ENCODE measurements around the gene DUSP1. TPM values are rescaled to one million over a fixed set of nuclear protein-coding genes. Genes with fewer than 3 reads are reported as not detected.

The DUSP1 gene
- total and polyA plus RNA-seq, 2 of the 13 experiments (the other 11 are each of a cell fraction or from before 2014, with no cell fraction given), result 27.1 to 55.5 TPM

DNA sequence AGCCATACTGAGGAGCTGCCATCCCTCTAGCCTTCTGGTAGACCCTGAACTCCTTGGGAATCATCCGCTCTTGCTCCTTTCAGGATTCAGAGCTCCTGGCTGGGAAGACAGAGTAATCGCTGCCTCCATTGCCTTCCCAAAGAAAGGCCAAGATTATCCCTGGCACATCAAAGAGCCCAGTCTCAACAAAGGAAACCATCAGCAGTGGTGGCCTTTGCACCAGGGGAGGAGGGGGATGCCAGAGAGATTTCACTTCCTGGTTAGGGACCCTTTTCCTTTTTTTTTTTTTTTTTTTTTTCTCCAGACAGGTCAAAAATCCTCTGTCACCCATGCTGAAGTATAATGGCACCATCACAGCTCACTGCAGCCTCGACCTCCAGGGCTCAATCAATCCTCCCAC, 47.1 kb upstream of the DUSP1 start (continued):
- no peak for TF ChIP-seq SOX13 (IDR thresholded peaks at IDR 0.05)
- peak in 1 of 2 experiments; percentile 22; a peak in 1 of 4 replicates for TF ChIP-seq SOX13 (CRISPR knock-in tag; conservative IDR thresholded peaks at IDR 0.05 in 1 of 2, IDR thresholded peaks at IDR 0.05 in 1 of 2)
- no peak for TF ChIP-seq RELA (CRISPR knock-in tag; IDR thresholded peaks at IDR 0.05)
- TF ChIP-seq SOX6 (IDR thresholded peaks at IDR 0.05), result no peak
- no peak for TF ChIP-seq SOX6 (CRISPR knock-in tag; IDR thresholded peaks at IDR 0.05)
- TF ChIP-seq HDAC1 (CRISPR knock-in tag; IDR thresholded peaks at IDR 0.05), result 0 out of 2 replicates have a peak, but pooled peaks have one; percentile 21
- TF ChIP-seq HOXA3 (CRISPR knock-in tag; IDR thresholded peaks at IDR 0.05), result no peak
- no peak for TF ChIP-seq ZNF431 (CRISPR knock-in tag; IDR thresholded peaks at IDR 0.05; ENCODE audit: borderline replicate concordance, low read depth)
- TF ChIP-seq ETV5 (CRISPR knock-in tag; IDR thresholded peaks at IDR 0.05; ENCODE audit: borderline replicate concordance), result no peak
- TF ChIP-seq, protein P1, sequence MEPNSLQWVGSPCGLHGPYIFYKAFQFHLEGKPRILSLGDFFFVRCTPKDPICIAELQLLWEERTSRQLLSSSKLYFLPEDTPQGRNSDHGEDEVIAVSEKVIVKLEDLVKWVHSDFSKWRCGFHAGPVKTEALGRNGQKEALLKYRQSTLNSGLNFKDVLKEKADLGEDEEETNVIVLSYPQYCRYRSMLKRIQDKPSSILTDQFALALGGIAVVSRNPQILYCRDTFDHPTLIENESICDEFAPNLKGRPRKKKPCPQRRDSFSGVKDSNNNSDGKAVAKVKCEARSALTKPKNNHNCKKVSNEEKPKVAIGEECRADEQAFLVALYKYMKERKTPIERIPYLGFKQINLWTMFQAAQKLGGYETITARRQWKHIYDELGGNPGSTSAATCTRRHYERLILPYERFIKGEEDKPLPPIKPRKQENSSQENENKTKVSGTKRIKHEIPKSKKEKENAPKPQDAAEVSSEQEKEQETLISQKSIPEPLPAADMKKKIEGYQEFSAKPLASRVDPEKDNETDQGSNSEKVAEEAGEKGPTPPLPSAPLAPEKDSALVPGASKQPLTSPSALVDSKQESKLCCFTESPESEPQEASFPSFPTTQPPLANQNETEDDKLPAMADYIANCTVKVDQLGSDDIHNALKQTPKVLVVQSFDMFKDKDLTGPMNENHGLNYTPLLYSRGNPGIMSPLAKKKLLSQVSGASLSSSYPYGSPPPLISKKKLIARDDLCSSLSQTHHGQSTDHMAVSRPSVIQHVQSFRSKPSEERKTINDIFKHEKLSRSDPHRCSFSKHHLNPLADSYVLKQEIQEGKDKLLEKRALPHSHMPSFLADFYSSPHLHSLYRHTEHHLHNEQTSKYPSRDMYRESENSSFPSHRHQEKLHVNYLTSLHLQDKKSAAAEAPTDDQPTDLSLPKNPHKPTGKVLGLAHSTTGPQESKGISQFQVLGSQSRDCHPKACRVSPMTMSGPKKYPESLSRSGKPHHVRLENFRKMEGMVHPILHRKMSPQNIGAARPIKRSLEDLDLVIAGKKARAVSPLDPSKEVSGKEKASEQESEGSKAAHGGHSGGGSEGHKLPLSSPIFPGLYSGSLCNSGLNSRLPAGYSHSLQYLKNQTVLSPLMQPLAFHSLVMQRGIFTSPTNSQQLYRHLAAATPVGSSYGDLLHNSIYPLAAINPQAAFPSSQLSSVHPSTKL (CRISPR knock-in tag; IDR thresholded peaks at IDR 0.05), result peak; percentile 28; the same call in 1 of the 2 replicates
- 0 out of 2 replicates have a peak, but pooled peaks have one; percentile 16 for TF ChIP-seq NFIC (IDR thresholded peaks at IDR 0.05; ENCODE audit: low read length)
- TF ChIP-seq EHMT2 (IDR thresholded peaks at IDR 0.05; ENCODE audit: borderline replicate concordance, low read depth, low read length), result 0 out of 2 replicates have a peak, but pooled peaks have one; percentile 3
- no peak for TF ChIP-seq ZNF501 (CRISPR knock-in tag; IDR thresholded peaks at IDR 0.05)
- peak; percentile 44; the same call in 1 of the 2 replicates for TF ChIP-seq TCF7 (IDR thresholded peaks at IDR 0.05; ENCODE audit: low read depth)
- TF ChIP-seq PRPF4 (IDR thresholded peaks at IDR 0.05; ENCODE audit: low read depth, low read length, poor library complexity, severe bottlenecking), result no peak
- 0 out of 2 replicates have a peak, but pooled peaks have one; percentile 30 for TF ChIP-seq ERF (CRISPR knock-in tag; IDR thresholded peaks at IDR 0.05)
- peak; percentile 27; the same call in 1 of the 2 replicates for TF ChIP-seq SOX5 (CRISPR knock-in tag; IDR thresholded peaks at IDR 0.05; ENCODE audit: borderline replicate concordance)
- TF ChIP-seq, protein P2, sequence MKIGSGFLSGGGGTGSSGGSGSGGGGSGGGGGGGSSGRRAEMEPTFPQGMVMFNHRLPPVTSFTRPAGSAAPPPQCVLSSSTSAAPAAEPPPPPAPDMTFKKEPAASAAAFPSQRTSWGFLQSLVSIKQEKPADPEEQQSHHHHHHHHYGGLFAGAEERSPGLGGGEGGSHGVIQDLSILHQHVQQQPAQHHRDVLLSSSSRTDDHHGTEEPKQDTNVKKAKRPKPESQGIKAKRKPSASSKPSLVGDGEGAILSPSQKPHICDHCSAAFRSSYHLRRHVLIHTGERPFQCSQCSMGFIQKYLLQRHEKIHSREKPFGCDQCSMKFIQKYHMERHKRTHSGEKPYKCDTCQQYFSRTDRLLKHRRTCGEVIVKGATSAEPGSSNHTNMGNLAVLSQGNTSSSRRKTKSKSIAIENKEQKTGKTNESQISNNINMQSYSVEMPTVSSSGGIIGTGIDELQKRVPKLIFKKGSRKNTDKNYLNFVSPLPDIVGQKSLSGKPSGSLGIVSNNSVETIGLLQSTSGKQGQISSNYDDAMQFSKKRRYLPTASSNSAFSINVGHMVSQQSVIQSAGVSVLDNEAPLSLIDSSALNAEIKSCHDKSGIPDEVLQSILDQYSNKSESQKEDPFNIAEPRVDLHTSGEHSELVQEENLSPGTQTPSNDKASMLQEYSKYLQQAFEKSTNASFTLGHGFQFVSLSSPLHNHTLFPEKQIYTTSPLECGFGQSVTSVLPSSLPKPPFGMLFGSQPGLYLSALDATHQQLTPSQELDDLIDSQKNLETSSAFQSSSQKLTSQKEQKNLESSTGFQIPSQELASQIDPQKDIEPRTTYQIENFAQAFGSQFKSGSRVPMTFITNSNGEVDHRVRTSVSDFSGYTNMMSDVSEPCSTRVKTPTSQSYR (CRISPR knock-in tag; IDR thresholded peaks at IDR 0.05; ENCODE audit: borderline replicate concordance), result peak; percentile 66; the same call in 1 of the 2 replicates
- TF ChIP-seq ELF1 (CRISPR knock-in tag; IDR thresholded peaks at IDR 0.05), result peak; percentile 34; the same call in 1 of the 2 replicates
